HG03039 (cell line): ENCODE data around the gene TMEM179.
"Not testable (repeated sequence)": the region's sequence is repeated elsewhere in the genome, so short reads cannot be mapped to it uniquely, and the experiment has no call there.

ENCODE experiments used
- ATAC-seq: cut with Tn5 transposase; IDR thresholded peaks from one replicate; pipeline ENCODE4 v1.9.1; 2021; ENCODE audit warnings: mild to moderate bottlenecking, moderate library complexity; ENCODE audit not compliant: unreplicated experiment

TMEM179 gene

DNA sequence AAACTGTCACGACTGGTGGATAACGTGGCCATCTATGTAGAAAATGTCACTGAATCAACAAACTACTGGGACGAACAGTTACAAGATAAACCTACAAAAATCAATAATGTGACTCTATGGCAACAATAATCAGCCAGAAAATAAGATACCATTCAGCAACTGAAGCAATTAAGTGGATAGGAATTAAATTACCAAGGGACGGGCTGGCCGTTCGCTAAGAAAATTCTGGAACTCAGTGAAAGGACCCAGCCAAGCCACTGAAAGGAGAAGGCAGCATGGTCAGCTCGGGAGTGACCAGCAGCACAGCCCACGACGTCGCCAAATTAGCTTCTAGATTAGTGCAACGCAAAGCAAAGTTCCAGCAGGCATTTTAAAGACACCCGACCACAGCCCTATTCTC, 33.6 kb upstream of the TMEM179 start:
- ATAC-seq: no peak

DNA sequence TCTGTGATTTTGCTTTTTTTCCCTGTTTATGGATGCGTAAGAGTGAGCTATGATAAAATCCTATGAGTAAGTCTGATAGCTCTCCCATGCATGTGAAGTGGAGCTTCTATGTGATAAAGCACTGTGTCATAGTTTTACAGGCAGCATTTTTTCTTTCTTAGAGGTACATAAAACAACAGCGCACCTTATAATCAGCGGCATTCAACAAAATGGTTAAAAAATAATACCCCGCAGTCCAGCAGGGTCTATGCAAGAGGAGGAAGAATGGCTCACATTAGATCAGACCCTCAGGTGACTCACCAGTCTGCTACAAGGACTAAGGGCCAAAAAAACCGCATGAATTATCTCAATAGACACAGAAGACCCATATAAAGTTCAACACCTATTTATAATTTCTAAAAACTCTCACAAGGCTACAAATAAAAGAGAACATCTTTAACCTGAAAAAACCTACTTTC, 33.0 kb upstream of the TMEM179 start:
- no peak for ATAC-seq

DNA sequence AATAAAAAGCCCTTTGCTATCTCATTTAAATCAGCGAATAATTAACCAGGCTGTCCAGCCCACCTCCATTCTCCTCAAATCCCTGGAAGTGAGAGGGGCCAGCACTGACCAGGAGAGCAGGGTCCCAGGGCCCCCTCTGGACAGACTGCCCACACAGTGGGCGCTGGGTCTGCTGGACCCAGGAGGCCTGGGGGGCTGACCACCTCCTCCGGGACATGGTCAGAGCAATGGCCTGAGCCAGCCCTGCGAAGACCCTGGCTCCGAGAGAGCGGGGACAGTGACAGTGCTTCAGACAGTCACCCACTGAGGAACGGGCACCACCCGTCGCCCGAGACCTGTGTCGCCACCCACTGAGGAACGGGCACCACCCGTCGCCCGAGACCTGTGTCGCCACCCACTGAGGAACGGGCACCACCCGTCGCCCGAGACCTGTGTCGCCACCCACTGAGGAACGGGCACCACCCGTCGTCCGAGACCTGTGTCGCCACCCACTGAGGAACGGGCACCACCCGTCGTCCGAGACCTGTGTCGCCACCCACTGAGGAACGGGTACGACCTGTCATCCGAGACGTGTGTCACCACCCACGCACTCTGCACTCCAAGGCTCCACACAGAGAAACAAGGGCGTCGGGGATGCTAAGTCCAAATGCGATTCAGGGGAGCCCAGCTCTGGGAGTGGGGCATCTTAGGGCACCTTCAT, 32.4 kb upstream of the TMEM179 start:
- ATAC-seq: not testable (repeated sequence)

DNA sequence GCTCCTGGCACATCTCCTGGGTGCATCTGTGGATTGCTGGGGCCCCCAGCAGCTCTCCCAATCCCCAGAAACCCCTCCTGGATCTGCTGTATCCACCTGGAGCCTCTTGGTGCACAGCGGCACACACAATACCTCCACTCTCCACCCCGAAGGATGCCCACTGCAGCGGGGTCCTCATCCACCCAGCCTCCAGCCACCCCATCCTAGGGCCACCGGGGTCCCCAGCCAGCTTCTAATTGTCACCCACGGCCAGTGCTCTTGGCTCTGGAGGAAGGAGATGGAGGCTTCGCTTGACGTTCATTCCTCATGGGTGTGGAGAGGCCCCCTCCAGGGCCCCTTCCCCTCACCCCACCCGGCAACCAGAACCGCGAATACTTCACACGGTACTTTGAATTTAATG, 31.6 kb upstream of the TMEM179 start:
- no peak for ATAC-seq

DNA sequence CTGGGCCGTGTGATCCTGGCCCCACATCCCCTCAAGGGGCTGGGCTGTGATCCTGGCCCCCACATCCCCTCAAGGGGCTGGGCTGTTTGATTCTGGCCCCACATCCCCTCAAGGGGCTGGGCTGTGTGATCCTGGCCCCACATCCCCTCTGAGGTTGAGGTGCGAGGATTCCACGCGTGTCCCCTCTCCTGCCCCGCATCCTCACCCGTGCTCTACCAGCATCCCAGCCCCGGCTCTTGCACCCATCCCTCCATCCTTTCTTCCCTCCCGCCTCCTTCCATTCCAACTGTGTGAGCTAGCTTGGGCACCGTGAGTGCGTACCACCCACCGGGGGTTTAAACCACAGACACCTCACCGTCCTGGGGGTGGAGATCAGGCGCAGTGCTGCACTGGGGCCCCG, 31.1 kb upstream of the TMEM179 start:
- no peak for ATAC-seq

DNA sequence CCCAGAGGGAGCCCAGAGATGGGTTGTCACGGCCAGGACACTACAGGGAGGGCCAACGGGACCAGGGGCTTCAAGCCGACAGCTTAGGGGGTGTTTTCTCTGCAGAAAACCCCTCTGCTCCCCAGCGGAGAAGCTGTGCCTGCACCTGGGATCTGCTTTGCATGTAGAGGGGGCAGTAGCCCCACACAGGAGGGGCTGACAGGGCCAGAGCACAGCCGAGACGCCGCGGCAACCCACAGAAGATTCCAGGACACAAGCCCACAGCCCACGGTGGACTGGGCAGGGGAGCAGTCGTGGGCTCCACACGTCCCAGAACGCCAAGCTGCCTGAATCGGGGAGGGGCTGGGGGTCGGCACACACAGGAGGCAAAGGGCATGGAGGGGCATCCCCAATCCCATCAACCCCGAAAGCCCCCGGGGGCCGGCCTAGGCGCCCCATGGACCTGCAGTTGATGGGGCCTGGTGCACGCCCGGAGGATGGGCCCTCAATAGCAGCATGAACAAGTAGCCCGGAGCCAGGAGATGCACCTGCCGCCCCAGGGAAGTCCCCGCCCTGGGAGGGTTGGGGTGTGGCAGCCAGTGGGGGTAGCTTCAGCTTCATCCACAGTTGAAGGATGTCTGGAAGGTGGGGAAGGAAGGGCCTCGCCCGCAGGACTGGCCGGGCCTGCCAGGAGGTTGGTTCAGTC, 30.5 kb upstream of the TMEM179 start:
- ATAC-seq: no peak

DNA sequence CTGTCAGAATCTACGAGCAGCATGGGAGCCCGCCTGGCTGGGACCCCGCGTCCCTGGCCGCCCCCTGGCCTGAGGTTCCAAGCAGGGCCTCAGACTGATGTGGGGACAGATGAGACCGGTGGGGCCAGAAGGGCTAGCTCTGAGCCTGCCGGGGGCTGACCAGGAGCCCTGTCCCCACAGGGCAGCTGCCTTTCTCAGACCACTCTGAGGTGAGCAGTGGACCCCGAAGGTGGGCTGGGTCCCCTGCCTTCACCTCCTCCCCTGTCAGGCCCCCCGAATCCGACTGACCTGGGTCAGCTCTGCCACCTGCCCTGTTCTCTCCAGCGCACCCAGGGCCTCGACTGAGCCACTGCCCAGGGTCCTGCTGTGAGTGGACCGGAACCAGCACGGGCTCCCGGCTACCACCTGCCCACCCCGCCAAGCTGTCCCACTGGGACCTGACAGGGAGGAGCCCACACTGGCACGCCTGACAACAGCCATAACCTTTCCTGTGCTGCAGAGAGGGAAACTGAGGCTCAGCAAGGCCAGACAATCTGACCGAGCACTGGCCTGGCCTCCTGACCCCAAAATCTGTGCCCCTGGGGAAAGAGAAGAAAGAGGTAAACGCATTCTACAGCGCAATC, 29.7 kb upstream of the TMEM179 start:
- ATAC-seq: no peak

DNA sequence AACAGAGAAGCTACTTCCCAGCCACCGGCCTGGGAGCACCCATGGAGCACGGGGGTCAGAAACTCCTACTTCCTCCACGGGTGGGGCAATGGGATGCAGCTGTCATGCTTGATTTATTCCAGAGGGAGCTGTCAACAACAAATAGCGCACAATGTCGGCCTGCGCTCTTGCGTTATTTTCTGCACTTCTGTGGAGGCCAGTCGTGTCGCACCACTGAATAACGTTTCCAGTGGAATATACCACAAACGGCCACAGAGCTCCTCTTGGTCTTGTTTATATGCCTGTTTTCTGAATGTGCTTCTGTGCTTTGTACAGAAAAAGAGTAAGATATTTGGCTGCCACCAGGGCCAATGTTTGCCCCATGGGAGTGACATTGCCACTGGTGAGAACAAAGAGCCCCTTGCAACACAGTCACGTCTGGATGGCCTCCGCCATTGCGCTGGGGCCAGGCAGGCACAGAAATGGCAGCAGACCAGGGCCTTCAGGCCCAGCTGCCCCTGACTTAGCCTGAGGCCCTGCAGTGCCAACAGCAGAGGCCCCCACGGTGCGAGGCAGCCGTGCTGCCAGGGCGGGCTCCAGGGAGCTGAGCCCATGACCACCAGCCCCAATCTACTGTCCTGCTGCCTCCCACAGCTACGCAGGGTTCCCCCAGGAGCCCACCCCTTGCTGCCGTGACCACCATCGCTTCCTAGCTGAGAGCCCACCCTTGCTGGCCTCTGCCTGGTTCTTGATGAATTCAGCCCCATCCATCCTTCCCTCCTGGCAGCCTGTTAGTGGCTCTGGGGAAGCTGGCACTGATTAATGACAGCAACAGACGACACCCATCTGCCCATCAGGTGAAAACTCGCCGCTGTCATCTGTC, 28.9 kb upstream of the TMEM179 start:
- ATAC-seq: no peak

DNA sequence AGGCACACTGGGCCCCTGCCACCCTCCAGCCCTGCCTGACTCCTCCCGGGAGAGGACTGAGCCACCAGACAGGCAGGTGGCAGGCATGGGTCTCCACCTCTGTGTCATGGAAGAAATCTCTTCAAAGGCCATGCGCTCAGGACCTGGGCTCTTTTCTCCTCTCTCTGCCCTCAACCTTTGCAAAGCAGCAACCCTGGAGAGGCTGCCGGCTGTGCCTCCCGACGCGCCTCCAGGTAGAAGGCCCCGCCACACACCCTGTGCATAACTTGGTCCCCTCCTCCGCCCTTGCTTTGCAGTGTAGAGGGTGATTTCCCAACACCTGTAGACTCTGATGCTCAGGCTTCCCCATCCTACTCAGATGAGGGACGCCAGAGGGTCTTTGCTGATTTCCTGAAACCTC, 28.2 kb upstream of the TMEM179 start:
- no peak for ATAC-seq

DNA sequence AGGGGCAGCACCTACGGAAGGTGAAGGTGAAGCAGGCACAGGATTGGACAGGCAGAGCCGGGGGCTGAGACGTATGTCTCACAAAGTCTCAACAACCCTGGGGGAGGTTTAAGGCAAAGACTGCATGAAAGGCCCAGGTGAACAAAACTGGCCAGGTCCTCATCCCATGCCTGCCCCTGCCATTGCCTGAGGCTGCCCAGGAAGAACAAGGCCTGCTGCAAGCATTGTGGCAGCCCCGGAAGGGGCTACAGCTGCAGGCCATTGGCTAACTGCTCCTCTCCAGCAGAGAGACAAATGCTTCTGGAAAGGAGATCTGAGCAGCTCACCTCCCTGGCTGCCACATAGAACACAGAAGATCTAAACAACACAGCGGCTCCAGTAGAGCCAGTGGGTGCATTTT, 20.4 kb upstream of the TMEM179 start:
- no peak for ATAC-seq

DNA sequence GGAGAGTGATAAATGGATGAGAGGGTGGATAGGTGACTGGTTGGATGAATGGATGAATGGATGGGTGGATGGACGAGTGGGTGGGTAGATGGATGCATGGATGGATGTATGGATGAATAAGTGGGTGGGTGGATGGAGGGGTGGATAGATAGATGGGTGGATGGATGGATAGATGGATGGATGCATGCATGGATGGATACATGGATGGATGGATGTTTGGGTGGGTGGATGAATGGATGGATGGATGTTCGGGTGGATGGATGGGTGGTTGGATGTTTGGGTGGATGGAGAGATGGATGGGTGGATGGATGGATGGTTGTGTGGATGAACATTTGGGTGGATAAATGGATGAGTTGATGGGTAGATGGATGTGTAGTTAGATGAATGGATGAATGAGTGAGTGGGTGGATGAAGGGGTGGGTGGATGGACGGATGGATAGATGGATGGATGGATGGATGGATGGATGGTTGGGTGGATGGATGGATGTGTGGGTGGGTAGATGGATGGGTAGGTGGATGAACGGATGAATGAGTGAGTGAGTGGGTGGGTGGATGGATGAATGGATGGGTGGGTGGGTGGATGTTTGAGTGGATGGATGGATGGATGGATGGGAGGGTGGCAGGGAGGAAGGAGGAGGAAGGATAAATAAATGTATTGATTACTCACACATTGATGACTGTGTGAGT, 9.7 kb upstream of the TMEM179 start:
- no peak for ATAC-seq

DNA sequence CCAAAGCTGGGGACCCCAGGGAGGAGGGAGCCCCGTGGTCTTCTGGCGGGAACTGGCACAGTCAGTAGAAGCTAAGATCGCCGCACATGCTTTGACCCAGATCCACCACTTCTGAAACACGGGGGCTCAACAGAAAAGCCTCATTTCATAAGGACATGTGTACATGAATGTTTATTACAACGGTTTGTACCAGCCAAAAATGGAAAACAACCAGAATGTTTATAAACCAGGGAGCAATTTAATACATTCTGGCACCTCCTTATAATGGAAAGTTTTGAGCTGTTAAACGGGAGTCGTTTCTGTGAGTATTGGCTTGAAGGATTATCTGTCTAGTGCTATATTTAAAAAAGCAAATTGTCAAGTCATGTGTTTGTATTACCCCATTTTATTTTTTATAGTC, 7.3 kb upstream of the TMEM179 start:
- ATAC-seq: no peak

DNA sequence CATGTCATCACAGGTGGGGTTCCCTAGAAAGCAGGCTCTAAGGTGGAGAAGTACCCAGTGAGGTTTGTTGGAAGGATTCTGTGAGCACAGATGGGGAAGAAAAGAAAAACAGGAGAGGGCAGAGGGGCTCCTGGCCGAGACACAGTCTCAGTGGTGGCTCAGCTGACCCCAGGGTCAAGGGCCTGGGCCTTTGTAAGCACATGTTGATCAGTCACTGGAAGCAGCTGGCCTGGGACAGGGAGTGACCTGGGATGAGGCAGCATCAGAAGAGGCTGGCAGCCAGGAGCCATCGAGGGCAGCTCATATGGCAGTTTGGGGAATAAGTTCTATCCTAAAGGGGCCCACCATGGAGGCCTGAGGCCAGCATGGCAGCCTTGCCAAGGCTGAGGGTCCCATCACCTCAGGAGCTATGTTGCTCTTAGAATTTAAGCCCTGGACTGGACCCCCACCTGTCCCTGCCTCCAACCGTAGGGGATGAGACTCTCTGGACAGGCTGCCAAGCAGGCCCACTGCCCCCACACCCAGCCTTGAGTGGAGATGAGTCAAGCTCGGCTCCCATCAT, 6.3 kb upstream of the TMEM179 start:
- ATAC-seq: no peak

DNA sequence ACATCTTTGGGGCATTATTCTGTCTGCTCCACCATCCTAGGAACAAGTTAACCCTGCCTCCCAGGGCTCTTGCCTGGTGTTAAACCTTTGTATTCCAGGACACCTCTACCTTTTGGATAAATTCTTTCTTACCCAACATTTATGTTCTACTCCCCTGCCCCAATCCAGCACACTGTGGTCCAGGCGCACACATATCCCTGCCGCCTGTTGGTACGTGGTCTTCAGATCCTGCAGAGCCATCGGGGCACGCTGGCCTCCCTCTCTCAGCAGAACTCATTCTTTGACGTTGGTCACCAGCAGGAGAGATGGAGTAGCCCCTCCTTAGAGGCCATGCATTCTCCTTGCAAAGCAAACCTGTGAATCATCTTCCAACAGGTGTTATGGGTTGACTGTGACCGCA, 5.1 kb upstream of the TMEM179 start:
- ATAC-seq: no peak

DNA sequence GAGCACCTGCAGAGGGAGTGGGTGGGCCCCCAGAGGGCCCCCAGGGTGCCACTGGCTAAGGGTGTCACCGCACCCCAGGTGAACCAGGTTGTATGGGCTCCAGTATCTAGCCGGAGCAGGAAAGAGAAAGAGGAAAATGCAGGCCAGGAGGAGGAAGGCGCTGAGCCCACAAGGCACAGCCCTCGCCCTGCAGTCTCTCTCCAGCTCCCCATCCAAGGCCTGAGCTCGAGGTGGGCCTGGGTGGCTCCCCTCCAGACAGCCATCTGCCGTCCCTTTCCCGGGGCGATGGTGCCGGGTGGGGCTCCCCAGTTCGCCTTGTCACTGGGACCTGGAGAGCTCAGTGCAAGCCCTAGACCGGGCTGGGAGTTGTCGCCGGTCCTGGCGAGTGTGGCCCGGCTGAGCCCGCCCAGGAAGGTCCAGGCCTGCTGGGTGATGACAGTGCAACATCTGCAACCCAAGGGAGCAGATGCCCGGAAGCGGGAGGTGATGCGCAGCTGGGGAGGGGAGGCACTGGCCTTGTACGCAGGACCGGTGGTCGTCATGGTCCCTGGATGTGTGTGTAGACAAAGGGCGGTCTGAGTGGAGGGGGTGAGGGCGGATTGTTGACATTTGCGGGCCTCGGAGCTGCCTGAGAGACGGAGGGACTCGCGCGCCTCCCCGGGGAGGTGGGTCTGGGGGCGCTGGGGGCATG, 716 bp downstream of the TMEM179 start:
- ATAC-seq: no peak

DNA sequence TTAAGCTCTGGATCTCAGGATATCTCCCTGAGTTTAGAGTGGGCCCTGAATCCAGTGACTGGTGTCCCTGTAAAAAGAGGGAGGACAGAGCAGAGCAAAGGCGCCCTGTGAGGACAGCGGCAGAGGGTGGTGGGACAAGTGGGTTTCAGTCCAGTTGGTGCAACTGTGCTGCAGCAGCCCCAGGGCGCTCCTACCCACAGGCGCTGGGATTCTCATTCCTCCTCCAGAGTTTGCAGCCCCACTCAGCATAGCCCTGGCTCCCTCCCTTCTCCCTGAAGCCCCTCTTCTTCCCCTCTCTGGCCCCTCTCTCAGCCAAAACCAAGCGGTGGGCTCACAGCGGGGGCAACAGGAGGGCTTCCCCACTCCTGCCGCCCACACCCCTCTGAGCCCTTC, 1.6 kb downstream of the TMEM179 start:
- ATAC-seq: no peak

DNA sequence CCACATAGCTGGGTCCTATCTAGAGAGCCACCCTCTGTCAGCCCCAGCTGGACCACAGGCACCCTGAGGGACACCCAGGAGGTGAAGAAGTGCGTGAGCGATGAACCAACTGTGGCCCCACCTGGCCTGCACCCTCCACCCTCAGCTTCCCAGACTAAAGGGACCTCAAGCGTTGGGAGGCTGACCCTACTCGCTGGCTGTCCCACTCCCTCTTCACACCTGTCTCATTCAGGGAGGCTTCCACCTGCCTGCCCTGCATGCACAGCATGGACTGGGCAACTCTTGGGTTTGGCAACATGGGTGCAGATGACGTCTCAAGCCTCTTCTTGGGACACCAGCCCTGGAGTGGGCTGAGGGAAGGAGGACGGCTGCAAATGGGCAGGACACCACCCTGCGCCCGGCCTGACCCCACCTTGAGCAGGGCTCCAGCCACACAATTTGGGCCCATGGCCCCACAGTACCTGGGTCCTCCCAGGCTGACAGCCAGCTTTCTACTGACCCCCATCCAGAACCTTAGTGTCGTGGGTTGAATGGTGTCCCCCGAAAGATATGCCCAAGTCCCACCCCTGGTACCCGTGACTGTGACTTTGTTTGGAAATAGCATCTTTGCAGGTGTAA, 2.1 kb downstream of the TMEM179 start:
- ATAC-seq: no peak

DNA sequence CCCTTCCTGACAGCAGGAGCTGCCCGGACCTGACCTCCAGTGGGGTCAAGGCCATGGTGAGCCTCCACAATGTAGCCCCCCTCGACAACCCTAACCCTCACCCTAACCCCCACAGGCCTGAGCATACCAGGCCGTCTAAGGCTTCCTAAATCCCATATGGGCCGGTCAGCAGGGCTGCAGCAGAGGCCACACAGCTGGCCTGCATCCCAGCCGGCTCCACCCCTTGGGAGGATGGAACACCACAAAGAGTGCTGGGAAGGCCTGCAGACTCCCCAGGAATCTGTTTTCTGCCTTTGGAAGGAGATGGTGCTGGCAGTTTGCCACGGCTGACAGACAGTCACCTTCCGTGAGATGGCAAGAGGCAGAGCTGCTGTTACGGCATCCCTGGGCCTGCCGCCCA, 2.8 kb downstream of the TMEM179 start:
- no peak for ATAC-seq

DNA sequence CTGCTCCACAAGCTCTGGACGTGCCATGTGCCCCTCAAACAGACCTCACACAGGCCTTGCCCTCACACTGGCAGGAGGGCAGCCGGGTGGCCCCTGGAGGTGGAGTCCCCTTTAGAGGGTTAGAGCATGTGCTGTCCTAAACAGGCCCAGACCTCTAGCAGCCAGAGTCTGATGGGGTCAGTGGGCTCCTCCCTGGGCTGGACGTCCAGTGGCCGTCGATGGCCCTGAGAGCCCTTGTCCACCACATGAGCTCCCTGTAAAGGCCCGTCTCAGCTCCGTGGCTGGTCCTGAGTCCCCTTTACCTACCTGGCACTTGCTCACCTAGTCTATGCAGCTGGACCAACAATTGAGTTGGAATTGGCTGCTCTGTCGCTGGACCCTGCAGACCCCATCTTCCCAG, 3.8 kb downstream of the TMEM179 start:
- ATAC-seq: no peak
